NCI-H82 treated with DMSO at 0.1 percent for 48 hours (cell line): ENCODE measurements around the gene P2RY14.

Experiments used
- DNase-seq: peaks from one replicate; lab custom pipeline; 2025; ENCODE audit not compliant: unreplicated experiment; lab: John Stamatoyannopoulos, UW

P2RY14 gene

GRCh38 chr3:151278230-151278629 is at the start of gene P2RY14:
P2RY14 (minus strand) TSS chr3:151278542; CDS start chr3:151214316, 64,226 bp downstream.
- no peak for DNase-seq

- DNase-seq: no peak
Measured at GRCh38 chr3:151327571-151328198, 49.3 kb upstream of the P2RY14 start.

DNA sequence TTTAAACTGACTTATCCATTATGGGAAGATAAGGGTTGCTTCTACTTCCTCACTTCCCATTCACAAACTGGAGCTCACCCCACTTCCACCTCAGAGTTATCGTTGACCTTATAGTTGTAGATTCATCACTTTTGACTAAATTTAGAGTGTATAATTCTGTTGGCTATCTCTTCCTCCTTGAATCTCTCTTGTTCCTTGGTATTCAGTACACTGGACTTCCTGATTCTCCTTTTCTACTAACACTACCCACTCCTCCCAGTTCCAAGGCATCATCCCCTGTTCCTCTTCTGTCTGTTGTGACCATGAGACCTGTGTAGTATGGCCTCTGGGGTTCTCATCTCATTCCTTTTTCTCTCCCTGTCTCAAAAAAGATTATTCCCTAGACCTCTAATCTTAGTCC is 44.2 kb upstream of the P2RY14 start:
- no peak for DNase-seq

- DNase-seq: no peak
Measured at GRCh38 chr3:151321526-151321925, 43.2 kb upstream of the P2RY14 start.

DNA sequence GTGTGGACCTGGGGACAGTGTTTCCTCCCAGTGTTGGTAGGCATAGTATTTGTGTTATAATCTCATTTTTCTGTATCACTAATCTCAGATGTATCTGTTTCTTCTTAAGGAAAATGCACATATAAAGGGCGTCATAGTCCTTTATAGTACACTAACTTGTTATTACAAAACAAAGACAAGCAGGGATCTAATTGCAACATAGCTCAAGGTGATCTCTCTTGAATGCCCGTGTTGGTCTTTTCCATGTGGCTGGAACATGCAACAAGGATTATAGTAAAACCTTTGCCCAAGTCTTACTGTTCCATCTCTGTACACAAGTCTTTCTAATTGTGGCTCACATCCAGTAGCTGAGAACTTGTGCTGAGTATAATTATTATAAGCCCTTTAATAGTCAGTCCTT is 41.8 kb upstream of the P2RY14 start:
- DNase-seq: no peak

DNA sequence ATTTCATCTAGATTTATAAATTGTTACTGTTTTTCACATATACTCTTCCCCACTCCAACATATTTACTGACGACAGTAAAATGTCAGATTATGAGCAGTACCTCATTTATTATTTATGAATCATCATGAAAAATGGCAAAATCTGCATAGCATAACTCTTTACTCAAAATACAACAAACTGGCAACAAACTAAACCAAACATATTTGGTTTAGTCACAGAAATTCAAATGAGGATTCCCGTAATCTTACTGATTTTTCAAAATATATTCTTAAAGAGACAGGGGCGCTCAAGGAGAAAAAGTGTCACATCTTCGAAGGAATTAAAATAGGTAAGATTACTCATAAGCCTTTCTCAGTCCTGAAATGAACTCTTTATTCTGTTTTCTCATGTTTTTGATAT is 41.3 kb upstream of the P2RY14 start:
- DNase-seq: no peak

- no peak for DNase-seq
Measured at GRCh38 chr3:151318991-151319390, 40.6 kb upstream of the P2RY14 start.

DNA sequence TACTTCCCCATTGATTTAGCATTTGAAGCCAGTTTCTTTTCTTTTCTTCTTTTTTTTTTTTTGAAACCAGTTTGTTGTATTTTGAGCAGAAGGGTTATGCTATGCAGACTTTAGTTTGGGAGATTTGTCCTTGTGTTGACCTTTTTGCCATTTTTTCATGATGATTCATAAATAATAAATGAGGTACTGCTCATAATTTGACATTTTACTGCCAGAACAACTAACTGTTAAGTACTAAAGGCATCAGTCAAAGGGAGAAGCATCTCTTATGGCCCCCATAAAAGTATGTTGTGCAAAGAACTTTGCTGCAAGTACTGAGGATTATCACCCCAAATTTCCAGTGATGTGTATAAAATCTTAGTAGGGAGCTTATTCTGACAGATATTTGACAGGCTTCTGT is 40.0 kb upstream of the P2RY14 start:
- no peak for DNase-seq

DNA sequence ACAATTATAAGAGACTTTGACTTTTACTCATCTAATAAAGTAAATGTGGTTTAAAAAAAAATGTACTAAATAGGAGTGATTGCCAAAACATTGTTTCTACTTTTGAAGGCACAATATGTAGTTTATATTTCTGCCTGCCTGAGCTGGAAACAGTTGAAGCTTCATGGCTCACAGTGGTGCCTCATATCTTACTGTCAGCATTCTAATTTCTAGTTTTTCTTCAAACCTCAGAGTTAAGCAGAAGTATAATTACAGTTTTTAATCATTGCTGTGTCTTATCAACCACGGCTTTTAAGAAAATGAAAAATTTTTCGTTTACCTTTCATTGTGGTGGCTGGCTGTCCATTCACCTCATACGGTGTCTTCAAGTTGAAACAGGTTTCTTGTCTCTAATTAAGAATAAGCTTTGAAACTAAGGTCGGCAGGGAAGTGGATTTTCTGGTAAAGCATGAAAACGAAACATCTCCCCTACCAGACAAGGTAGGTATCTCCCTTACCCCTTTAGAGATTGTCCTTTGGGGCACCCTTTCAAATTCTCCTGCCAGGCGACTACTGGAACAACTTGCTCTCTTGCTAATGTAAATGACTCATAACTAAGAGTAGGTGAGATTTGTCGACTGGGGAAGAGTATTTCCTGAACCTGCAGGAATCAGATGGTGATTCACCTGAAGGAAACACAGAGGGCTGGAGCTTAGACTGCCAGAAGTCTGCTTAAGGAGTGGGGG is 38.1 kb upstream of the P2RY14 start, which contains the start of gene GPR87:
GPR87 (minus strand) TSS at position 554 of the 725 bp plus-strand sequence. CDS start 16,720 bp downstream, outside the sequence.
- no peak for DNase-seq

DNA sequence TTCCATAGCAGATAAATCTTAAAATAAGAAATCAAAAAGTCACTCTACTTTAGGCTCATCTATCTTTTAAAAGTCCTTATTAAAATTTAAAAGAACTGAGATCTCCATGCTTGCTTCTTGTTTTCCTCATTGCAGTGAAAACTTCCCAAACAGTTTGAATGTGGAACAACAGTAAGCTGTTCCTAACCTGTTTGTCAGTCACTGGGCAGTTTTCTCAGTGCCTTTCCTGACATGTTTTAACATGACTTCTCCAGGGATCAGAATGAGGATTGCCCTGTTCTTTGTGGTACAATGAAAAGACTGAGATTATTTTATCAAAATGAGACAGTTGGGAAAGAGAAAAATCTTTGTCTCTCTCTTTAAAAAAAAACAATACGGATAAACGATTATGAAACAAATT is 37.5 kb upstream of the P2RY14 start:
- no peak for DNase-seq

DNA sequence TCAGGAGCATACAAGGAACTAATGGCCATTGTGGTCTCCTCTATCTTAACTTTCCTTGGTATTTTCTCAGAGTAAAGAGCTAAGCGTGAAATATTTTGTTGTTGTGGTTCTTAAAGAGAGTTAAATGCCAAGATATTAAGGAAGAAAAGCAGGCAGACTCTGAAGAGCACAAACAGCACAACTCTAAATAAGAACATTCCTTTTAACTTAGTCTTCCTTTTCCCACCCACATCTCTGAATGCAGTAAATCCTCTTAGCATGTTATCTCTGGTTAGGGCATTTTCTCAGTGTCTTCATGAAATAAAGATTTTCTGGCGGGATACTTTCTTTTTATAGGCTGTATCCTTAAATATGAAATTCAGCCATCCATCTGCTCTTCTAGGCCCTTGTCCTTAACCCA is 36.8 kb upstream of the P2RY14 start:
- no peak for DNase-seq

GRCh38 chr3:151314593-151314992 is 36.3 kb upstream of the P2RY14 start:
- DNase-seq: no peak

- DNase-seq: no peak
Measured at GRCh38 chr3:151314137-151314536, 35.8 kb upstream of the P2RY14 start.

DNA sequence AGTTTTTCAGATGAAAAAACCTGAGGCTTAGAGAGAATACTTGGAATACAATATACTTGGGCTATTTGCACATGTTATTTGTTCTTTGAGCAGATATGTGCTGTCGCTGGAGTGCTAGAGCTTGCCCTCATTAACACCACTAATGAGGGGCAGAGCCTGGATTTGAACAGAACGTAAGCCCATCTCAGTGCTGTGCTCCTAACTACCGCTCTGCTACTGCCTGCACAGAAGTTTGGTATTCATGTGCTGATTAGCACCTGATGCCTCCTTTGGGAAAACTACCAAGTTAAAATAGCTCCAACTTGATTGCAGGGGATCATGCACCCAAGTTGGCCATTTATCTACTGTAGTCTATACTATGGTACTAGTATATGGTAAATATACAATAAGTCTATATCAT is 34.6 kb upstream of the P2RY14 start:
- DNase-seq: no peak

GRCh38 chr3:151309566-151309965 is 31.2 kb upstream of the P2RY14 start:
- DNase-seq: no peak

DNA sequence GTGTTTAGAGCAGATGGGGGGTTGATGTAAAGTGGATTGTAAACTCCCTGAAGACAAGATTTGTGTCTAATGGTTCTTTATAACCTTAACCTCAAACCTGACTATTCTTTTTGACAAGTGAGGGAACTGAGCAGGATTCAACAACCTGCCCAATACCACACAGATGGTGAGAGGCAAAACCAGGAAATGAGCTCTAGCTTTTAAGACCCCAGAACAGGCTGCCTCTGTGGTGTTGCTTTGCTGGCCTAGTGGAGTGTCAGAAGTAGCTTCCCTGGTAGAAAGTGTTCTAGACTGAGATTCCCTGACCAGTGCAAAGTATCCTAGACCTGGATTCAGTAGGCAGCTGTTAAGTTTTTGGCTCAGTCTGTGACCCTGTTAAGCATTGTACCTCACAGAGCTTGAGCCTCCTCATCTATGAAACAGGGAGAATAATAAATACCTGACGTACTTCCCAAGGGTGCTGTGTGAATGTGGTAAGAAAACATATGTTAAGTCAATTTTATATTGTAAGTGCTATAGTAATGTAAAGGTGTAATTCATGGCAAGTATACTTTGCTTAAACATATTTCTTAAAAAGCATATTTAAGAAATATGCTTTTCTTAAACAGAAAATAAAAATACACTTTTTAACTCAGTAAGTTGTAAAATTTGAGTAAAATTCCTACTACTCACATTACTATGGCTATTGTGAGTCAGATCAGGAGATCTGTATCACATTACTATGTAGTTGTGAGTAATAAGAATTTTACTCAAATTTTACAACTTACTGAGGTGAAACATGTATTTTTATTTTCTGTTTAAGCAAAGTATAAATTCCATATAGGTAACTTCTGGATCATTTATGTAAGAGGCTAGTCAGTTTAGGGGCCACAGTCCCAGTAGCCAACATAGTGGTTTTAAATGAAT is 29.5 kb upstream of the P2RY14 start:
- no peak for DNase-seq

DNA sequence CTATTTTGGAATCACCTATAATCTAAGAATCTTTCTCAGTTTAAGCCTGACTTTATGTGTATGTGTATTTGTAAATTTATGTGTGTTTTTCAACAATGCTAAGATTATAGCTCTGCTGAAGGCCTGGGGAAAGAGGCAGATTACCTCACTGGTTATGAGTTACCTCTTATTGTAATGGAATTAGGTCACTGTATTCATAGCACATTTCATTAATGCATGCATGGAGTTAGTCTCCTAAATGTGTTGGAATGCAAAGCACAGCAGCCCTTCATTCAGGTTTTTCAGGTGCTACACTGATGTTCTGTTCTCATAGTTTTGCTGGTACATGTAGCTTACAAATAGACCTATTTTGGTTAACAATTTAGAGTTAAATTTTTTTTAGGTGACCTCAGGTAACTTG is 28.8 kb upstream of the P2RY14 start:
- no peak for DNase-seq

DNA sequence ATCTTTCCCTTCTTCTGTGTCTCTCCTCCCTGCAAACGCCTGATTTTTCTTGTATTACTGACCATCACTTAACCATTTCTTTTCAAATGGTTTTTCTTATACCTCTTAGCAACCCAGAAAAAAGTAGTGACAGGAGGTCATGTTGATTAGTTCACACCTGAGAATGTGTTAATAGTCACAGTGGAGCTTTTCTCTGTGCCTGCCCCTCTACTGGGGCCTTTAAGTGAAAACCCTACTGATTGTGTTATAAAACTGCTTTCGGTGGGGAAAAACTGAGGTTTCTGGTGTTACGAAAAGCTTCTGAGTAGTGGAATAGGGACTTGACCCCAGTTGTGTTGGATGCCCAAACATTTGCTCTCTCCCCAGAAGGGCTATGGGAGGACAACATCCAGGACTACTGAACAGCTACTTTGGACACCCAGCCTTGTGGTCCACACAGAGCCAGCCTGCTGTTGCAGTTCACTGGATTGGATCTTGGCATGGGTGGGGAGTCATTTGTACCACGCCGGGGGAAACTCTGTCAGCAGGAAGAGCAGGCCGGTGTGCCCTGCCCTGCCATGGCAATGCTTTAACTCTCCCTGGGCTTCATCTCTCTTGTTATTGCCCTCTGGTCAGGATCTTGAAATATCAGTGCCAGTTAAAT is 27.9 kb upstream of the P2RY14 start:
- DNase-seq: no peak

GRCh38 chr3:151305775-151306151 is 27.4 kb upstream of the P2RY14 start:
- no peak for DNase-seq

- DNase-seq: no peak
Measured at GRCh38 chr3:151305060-151305774, 26.9 kb upstream of the P2RY14 start.

- no peak for DNase-seq
Measured at GRCh38 chr3:151303751-151304150, 25.4 kb upstream of the P2RY14 start.
